ENCODE results near the gene SRR. TPM values are rescaled to one million over a fixed set of nuclear protein-coding genes. Genes with fewer than 3 reads are reported as not detected.
A peak's percentile ranks its signal among the peaks of the same experiment; 100 is the strongest.

Gene SRR
- total and polyA plus RNA-seq, 10 of the 15 experiments (the other 5 are each of a cell fraction or from before 2014, with no cell fraction given), result 11.7 to 33.9 (median 20.2) TPM

GRCh38 chr17:2266045-2266864 is 37.5 kb upstream of the SRR start (continued):
- peak; percentile 34; the same call in 1 of the 2 replicates for TF ChIP-seq ZBTB40 (IDR thresholded peaks at IDR 0.05; ENCODE audit: borderline replicate concordance)
- TF ChIP-seq ATF2 (IDR thresholded peaks at IDR 0.05; ENCODE audit: low read length), result peak; percentile 89
- 0 out of 2 replicates have a peak, but pooled peaks have one; percentile 71 for TF ChIP-seq WRNIP1 (IDR thresholded peaks at IDR 0.05; ENCODE audit: borderline replicate concordance, low read depth, low read length)
- peak; percentile 68 for TF ChIP-seq CREM (IDR thresholded peaks at IDR 0.05; ENCODE audit: low read depth)
- TF ChIP-seq RAD21 (IDR thresholded peaks at IDR 0.05; ENCODE audit: insufficient read depth, low read depth, low read length), result peak; percentile 16; the same call in 1 of the 2 replicates
- TF ChIP-seq MTA3 (IDR thresholded peaks at IDR 0.05; ENCODE audit: borderline replicate concordance, low read length), result peak; percentile 73; the same call in 1 of the 2 replicates
